DND-41 (cell line): ENCODE measurements around the gene KLC1.

Source experiments
- ATAC-seq: fragments of 200-7000 bp; cut with Tn5 transposase; 3 replicates; pipeline ENCODE4 v1.9.1; 2021; ENCODE audit warnings: low read depth; ENCODE audit not compliant: insufficient read depth
- DNase-seq: peaks from one replicate; pipeline ENCODE4 v3.0.0-alpha.2; 2020
- H2AFZ ChIP-seq: 2 replicates; pipeline ENCODE4 v1.6.0; 2012; ENCODE audit warnings: low read depth, low read length
- H3K27ac ChIP-seq: 2 replicates; pipeline ENCODE4 v1.5.1; 2012; ENCODE audit warnings: low read length, inconsistent platforms
- H3K27me3 ChIP-seq: fragments of 200-600 bp; sonication (generic); 2 replicates; pipeline ENCODE4 v1.6.0; 2012; ENCODE audit warnings: low read length, mild to moderate bottlenecking, inconsistent platforms; ENCODE audit not compliant: insufficient read depth, poor library complexity
- H3K36me3 ChIP-seq: 2 replicates; pipeline ENCODE4 v1.5.1; 2012; ENCODE audit warnings: low read length, inconsistent platforms; ENCODE audit not compliant: insufficient read depth
- H3K4me1 ChIP-seq: 2 replicates; pipeline ENCODE4 v1.5.1; 2012; ENCODE audit warnings: mild to moderate bottlenecking, low read length; ENCODE audit not compliant: insufficient read depth
- H3K4me2 ChIP-seq: 2 replicates; pipeline ENCODE4 v1.6.0; 2012; ENCODE audit warnings: mild to moderate bottlenecking, moderate library complexity, low read length, inconsistent platforms; ENCODE audit not compliant: insufficient read depth
- H3K4me3 ChIP-seq, 2 experiments: fragments of 200-600 bp in 1 of 2; shearing (Covaris generic) in 1 of 2; 2 replicates each; pipeline ENCODE4 v1.5.1; 2012 to 2016; ENCODE audit warnings: inconsistent platforms in 2 of 2, low read length in 2 of 2, mild to moderate bottlenecking in 2 of 2, low read depth in 1 of 2, moderate library complexity in 1 of 2
- H3K79me2 ChIP-seq: 2 replicates; pipeline ENCODE4 v1.6.0; 2012; ENCODE audit warnings: low read length, inconsistent platforms; ENCODE audit not compliant: insufficient read depth
- H3K9ac ChIP-seq: 2 replicates; pipeline ENCODE4 v1.6.0; 2012; ENCODE audit warnings: low read depth, mild to moderate bottlenecking, inconsistent platforms, low read length, moderate library complexity
- H3K9me3 ChIP-seq: 2 replicates; pipeline ENCODE4 v1.5.1; 2012; ENCODE audit warnings: low read length, moderate library complexity, mild to moderate bottlenecking, inconsistent platforms; ENCODE audit not compliant: insufficient read depth, severe bottlenecking
- H4K20me1 ChIP-seq: 2 replicates; pipeline ENCODE4 v1.6.0; 2012; ENCODE audit warnings: low read length; ENCODE audit not compliant: insufficient read depth
- EZH2 ChIP-seq: IDR thresholded peaks from 3 replicates; pipeline ENCODE4 v1.6.1; 2012; ENCODE audit warnings: borderline replicate concordance, low read depth, mild to moderate bottlenecking, moderate library complexity, low read length, inconsistent platforms; ENCODE audit not compliant: severe bottlenecking
- TF ChIP-seq, protein P1 (sequence below): IDR thresholded peaks from 2 replicates; pipeline ENCODE4 v1.5.1; 2012; ENCODE audit warnings: borderline replicate concordance, low read length, moderate library complexity, mild to moderate bottlenecking; ENCODE audit not compliant: poor library complexity, severe bottlenecking; ENCODE audit errors: extremely low read depth

Gene KLC1

DNA sequence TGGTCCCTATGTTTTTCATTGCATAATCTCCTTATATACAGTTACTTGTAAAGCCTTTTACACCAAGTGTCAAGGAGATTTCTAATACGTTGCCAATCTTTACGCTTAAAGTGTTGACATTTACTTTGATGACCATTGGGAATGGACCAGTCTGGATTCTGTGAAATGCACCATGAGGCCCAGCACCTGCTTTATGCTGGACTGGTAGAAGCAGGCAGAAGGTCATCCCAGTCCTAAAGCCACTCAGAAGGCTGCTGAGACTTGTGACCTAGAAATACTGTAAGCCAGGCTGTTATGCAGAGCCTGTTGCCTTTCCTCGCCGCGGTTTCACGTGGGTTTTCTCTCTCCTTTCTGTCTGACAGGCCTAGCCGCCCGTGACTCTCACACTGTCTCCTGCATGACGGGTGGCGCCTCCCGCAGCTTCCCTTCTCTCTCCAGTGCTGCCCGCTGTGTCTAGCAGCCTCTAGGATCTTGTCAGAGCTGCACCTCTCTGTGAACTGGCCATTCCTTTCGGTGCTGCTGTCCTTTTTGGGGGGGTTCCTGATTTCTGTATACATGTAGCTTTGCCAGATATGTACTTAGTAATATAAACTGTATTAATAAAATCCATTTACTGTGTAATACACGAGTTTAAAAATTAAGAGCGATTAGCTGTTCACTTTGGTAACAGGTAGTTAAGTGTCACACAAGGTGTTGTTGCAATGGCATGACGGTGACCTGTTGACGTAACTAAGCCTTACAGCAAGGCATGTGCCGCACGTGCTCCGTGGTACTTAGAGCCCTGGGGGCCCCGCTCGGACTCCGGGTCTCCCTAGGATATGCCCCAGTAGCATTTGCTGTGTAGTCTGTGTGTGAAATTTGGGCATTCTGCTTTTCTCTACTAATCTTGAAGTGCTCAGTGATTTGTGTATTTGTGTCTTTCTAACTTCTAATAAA lies 56.5 kb downstream of the KLC1 start:
- no peak overlapping the region for H2AFZ ChIP-seq
- no peak overlapping the region for H3K9ac ChIP-seq
- H3K4me1 ChIP-seq = no peaks in the 10 kb centered on the region
- peaks cover 2% of the 10 kb centered on the region; the same call in 1 of the 2 replicates for H3K79me2 ChIP-seq
- H3K27me3 ChIP-seq = no peaks in the 10 kb centered on the region
- no peak overlapping the region for H3K4me3 ChIP-seq
- peaks cover 91% of the 10 kb centered on the region for H3K36me3 ChIP-seq
- no peak for DNase-seq
- H4K20me1 ChIP-seq = peaks cover 9% of the 10 kb centered on the region; the same call in 1 of the 2 replicates
- no peak for ATAC-seq
- no peaks in the 10 kb centered on the region for H3K9me3 ChIP-seq
- H3K27ac ChIP-seq = no peak overlapping the region
- no peak overlapping the region for H3K4me2 ChIP-seq
- TF ChIP-seq, protein P1, sequence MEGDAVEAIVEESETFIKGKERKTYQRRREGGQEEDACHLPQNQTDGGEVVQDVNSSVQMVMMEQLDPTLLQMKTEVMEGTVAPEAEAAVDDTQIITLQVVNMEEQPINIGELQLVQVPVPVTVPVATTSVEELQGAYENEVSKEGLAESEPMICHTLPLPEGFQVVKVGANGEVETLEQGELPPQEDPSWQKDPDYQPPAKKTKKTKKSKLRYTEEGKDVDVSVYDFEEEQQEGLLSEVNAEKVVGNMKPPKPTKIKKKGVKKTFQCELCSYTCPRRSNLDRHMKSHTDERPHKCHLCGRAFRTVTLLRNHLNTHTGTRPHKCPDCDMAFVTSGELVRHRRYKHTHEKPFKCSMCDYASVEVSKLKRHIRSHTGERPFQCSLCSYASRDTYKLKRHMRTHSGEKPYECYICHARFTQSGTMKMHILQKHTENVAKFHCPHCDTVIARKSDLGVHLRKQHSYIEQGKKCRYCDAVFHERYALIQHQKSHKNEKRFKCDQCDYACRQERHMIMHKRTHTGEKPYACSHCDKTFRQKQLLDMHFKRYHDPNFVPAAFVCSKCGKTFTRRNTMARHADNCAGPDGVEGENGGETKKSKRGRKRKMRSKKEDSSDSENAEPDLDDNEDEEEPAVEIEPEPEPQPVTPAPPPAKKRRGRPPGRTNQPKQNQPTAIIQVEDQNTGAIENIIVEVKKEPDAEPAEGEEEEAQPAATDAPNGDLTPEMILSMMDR = no peak
- no peak for TF ChIP-seq EZH2

DNA sequence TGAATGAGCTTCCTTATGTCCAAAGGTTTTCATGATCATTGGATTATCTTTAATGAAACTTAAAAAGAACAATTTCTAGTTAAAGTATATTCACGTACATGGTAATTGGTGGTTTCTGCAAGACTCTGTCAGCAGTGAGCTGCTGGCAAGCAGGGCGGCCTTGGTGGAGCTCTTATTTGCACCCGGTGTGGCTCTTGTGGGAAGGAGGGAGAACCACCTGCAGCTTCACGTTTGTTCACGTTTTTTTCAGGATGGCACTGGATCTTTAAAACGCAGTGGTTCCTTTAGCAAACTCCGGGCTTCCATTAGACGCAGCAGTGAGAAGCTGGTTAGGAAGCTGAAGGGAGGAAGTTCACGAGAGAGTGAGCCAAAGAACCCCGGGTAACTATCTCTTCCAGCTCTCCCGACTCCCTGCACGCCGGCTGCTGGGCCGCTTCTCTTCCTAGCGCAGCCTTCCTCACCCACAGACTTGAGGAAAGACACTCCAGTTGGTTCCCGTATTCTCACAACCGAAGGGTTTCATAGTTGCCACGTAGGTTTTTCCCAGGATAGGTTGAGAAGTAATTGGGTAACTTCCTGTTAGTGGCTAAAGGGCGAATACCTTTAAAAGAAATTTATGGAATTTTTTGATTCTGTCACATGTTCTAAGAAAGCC lies 57.9 kb downstream of the KLC1 start:
- Histone ChIP-seq H3K4me3 (no peak overlapping the region), H3K27ac (no peak overlapping the region), H3K4me2 (no peak overlapping the region), H3K27me3 (no peaks in the 10 kb centered on the region), H3K4me1 (no peaks in the 10 kb centered on the region), H3K9ac (no peak overlapping the region), H2AFZ (no peak overlapping the region), H4K20me1 (peaks cover 8% of the 10 kb centered on the region; the same call in 1 of the 2 replicates), H3K36me3 (peaks cover 85% of the 10 kb centered on the region), H3K9me3 (no peaks in the 10 kb centered on the region), H3K79me2 (peaks cover 2% of the 10 kb centered on the region; the same call in 1 of the 2 replicates)
- DNase-seq (no peak), ATAC-seq (no peak)
- TF ChIP-seq, protein P1 = no peak
- no peak for TF ChIP-seq EZH2

DNA sequence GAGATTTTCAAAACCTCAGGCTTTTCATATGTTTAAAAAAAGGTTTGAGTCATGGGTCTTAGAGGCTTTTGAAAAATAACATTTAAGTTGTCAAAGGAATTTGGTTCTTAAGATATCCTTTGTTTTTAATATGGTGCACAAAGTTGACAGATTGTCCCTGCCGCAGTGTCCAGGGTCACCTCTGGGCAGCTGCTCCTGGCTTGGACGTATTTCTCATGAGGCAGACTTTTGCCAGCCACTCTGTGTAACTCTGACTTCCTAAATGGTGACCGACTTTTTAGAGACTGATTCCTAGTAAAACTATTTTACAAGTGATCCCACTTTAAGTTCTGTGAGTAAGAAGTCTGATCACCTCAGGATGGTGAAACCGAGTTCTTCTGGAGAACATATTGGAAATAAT lies 58.7 kb downstream of the KLC1 start:
- peaks cover 2% of the 10 kb centered on the region; the same call in 1 of the 2 replicates for H3K79me2 ChIP-seq
- no peaks in the 10 kb centered on the region for H3K9me3 ChIP-seq
- no peak overlapping the region for H3K4me3 ChIP-seq
- no peak for ATAC-seq
- H3K36me3 ChIP-seq = peaks cover 88% of the 10 kb centered on the region
- H4K20me1 ChIP-seq = peaks cover 12% of the 10 kb centered on the region; the same call in 1 of the 2 replicates
- no peak for TF ChIP-seq EZH2
- TF ChIP-seq, protein P1 = no peak
- DNase-seq = no peak
- no peak overlapping the region for H3K27ac ChIP-seq
- H3K9ac ChIP-seq = no peak overlapping the region
- H3K27me3 ChIP-seq = no peaks in the 10 kb centered on the region
- H2AFZ ChIP-seq = no peak overlapping the region
- no peak overlapping the region for H3K4me2 ChIP-seq
- H3K4me1 ChIP-seq = no peaks in the 10 kb centered on the region
